ENCODE measurements around the gene LIFR. TPM values are rescaled to one million over a fixed set of nuclear protein-coding genes. Genes with fewer than 3 reads are reported as not detected.

LIFR gene
- total RNA-seq, 4 donors from 2014 or later: 61.8 to 105 (median 78.0) TPM

DNA sequence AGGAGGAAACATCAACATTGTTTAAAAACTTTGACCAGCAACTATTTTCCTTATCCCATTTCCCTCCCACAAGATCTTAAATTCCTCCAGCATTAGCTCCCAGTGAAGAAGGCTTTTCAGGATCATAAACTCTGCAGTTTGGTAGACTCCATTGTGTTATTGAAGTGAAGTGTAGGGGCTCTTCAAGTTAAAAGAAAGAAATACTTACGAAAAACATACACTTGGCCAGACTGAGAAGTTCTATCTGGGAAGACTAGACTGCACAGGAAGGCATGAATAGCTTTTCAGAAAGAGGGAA lies 22.3 kb downstream of the LIFR start:
- Histone ChIP-seq H3K4me1 (peaks cover 2 to 70% (median 3%) of the 10 kb centered on the region in 3 donors), H3K27ac (no peak overlapping the region), H3K4me3 (no peak overlapping the region), H3K27me3 (no peaks in the 10 kb centered on the region), H3K9me3 (no peaks in the 10 kb centered on the region), H3K36me3 (no peaks in the 10 kb centered on the region)
- WGBS, 2 donors (ENCODE audit: low coverage in 1 of 2): no CpG with 5 or more reads among the region's 1 CpG
- no peak for ATAC-seq
- TF ChIP-seq, protein P1, sequence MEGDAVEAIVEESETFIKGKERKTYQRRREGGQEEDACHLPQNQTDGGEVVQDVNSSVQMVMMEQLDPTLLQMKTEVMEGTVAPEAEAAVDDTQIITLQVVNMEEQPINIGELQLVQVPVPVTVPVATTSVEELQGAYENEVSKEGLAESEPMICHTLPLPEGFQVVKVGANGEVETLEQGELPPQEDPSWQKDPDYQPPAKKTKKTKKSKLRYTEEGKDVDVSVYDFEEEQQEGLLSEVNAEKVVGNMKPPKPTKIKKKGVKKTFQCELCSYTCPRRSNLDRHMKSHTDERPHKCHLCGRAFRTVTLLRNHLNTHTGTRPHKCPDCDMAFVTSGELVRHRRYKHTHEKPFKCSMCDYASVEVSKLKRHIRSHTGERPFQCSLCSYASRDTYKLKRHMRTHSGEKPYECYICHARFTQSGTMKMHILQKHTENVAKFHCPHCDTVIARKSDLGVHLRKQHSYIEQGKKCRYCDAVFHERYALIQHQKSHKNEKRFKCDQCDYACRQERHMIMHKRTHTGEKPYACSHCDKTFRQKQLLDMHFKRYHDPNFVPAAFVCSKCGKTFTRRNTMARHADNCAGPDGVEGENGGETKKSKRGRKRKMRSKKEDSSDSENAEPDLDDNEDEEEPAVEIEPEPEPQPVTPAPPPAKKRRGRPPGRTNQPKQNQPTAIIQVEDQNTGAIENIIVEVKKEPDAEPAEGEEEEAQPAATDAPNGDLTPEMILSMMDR (IDR thresholded peaks at IDR 0.05): no peak
- TF ChIP-seq POLR2AphosphoS5 (IDR thresholded peaks at IDR 0.05) (no peak), POLR2A (IDR thresholded peaks at IDR 0.05) (no peak), EP300 (IDR thresholded peaks at IDR 0.05) (no peak)

GRCh38 chr5:38533286-38534155 lies 22.9 kb downstream of the LIFR start:
- Histone ChIP-seq H3K27me3 (no peaks in the 10 kb centered on the region), H3K9me3 (no peaks in the 10 kb centered on the region), H3K4me1 (peaks cover 2 to 70% (median 3%) of the 10 kb centered on the region in 3 donors), H3K27ac (no peak overlapping the region), H3K36me3 (peaks cover 0 to under 1% of the 10 kb centered on the region in 2 donors), H3K4me3 (no peak overlapping the region)
- TF ChIP-seq, protein P1 (IDR thresholded peaks at IDR 0.05): no peak
- TF ChIP-seq EP300 (IDR thresholded peaks at IDR 0.05) (no peak), POLR2AphosphoS5 (IDR thresholded peaks at IDR 0.05) (no peak), POLR2A (IDR thresholded peaks at IDR 0.05) (no peak)
- ATAC-seq: no peak
- 64 to 72% methylated on average over 8 of the region's 8 CpGs for WGBS, 2 donors (ENCODE audit: low coverage in 1 of 2)

DNA sequence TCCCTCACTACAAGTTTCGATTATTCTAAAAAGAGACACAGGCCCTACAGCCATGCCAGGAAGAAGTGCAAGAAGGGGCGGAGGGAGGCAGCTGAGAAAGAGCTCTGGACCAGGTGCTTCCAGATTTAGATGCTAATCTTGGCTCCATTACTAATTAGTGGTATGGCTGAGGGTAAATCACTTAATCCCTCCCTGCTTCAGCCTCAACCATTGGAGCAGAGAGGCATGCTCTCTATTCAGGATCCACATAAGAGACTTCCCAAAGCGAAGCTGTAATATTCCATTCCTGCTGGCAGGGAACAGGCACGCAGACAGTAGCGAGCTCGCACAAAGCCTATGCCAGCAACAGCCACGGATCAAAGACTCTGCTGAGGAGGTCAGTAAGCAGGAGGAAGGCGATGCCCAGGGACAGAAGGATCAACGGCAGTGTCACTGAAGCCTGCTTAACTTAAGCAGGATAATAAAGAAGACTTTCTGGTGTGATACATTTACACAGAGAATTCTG lies 24.2 kb downstream of the LIFR start:
- H3K4me3 ChIP-seq: no peak overlapping the region
- H3K36me3 ChIP-seq: peaks cover 0 to 14% of the 10 kb centered on the region in 2 donors
- 49 to 91% methylated on average over 6 to 8 of the region's 9 CpGs for whole genome bisulfite sequencing, 2 donors (ENCODE audit: low coverage in 1 of 2)
- no peak overlapping the region for H3K27ac ChIP-seq
- peaks cover 2 to 72% (median 3%) of the 10 kb centered on the region in 3 donors for H3K4me1 ChIP-seq
- no peaks in the 10 kb centered on the region for H3K9me3 ChIP-seq
- no peak for ATAC-seq
- H3K27me3 ChIP-seq: no peaks in the 10 kb centered on the region
- TF ChIP-seq, protein P1 (IDR thresholded peaks at IDR 0.05): no peak
- no peak for TF ChIP-seq EP300 (IDR thresholded peaks at IDR 0.05)
- no peak for TF ChIP-seq POLR2AphosphoS5 (IDR thresholded peaks at IDR 0.05)
- TF ChIP-seq POLR2A (IDR thresholded peaks at IDR 0.05): no peak

GRCh38 chr5:38531518-38531917 lies 24.9 kb downstream of the LIFR start:
- no peak for TF ChIP-seq EP300 (IDR thresholded peaks at IDR 0.05)
- Histone ChIP-seq H3K27ac (no peak overlapping the region), H3K27me3 (no peaks in the 10 kb centered on the region), H3K4me1 (peaks cover 2 to 67% (median 3%) of the 10 kb centered on the region in 3 donors), H3K4me3 (no peak overlapping the region), H3K36me3 (peaks cover 0 to 21% of the 10 kb centered on the region in 2 donors), H3K9me3 (no peaks in the 10 kb centered on the region)
- 87 to 90% methylated on average over 3 of the region's 3 CpGs for WGBS, 2 donors (ENCODE audit: low coverage in 1 of 2)
- ATAC-seq: no peak

DNA sequence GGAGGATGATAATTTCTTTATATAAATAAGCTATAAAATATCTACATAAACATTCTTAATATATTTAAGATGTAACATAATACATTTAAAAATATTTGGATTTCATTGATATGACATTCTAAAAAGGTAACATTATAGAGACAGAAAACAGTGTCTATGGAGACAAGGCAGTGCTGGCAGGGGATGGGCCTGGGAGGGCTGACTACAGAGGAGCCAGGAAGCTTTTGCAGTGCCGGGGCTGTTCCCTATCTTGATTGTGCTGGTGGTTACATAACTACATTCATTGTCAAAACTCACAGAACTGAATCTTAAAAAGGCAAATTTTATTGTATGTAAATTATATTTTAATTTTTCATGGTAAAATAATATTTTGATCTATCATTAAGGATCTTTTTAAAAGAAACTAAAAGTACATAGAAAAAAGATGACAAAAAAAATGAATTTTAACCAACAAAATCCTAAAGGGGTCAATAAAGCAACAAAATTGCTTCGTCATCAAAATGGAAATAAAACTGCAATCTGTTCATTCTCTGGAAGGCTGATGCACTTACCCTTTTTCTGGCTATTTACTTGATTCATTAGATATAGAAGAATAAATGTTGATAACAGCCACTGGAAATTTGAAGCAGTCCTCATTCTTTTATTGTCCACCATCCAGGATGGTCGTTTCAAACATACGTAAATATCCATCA lies 26.3 kb downstream of the LIFR start:
- peaks cover 0 to 34% of the 10 kb centered on the region in 2 donors for H3K36me3 ChIP-seq
- H3K27ac ChIP-seq: no peak overlapping the region
- H3K9me3 ChIP-seq: no peaks in the 10 kb centered on the region
- 48 to 56% methylated on average over 4 of the region's 4 CpGs for WGBS, 2 donors (ENCODE audit: low coverage in 1 of 2)
- ATAC-seq: no peak
- H3K27me3 ChIP-seq: no peaks in the 10 kb centered on the region
- peaks cover 0 to 53% (median 0%) of the 10 kb centered on the region in 3 donors for H3K4me1 ChIP-seq
- TF ChIP-seq POLR2A (IDR thresholded peaks at IDR 0.05) (no peak), EP300 (IDR thresholded peaks at IDR 0.05) (no peak), POLR2AphosphoS5 (IDR thresholded peaks at IDR 0.05) (no peak)
- TF ChIP-seq, protein P1 (IDR thresholded peaks at IDR 0.05): no peak
- no peak overlapping the region for H3K4me3 ChIP-seq
